Middle frontal gyrus (tissue), 1 donor: ENCODE data around the gene POTEM.
"Not testable (repeated sequence)": the region's sequence is repeated elsewhere in the genome, so short reads cannot be mapped to it uniquely, and the experiment has no call there.

Experiments used
- DNase-seq: peaks from one replicate; pipeline ENCODE4 v3.0.0-alpha.2; 2015; ENCODE audit warnings: low spot score; ENCODE audit errors: extremely low spot score

Gene POTEM

GRCh38 chr14:18967134-18967533 is at the start of gene POTEM:
POTEM (plus strand) TSS chr14:18967434; CDS start chr14:18967486, 52 bp downstream.
- DNase-seq = not testable (repeated sequence)

DNA sequence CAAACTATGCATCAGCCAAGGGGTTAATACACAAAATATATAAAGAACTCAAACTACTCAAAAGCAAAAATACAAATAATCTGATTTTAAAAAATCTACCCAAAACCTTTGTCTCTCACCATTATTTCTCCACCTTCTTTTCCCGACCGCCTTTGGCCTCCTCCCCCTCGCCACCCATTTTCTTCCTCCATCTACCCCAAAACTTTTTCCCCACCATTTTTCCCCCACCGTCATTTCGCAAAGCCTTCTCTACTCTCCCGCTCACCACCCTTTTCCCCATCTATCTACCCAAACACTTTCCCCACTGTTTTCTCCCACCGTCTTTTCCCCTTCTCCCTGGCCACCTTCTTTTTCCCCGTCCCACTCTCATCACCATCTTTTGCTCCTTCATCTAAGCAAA is 48.9 kb upstream of the POTEM start:
- DNase-seq = not testable (repeated sequence)

GRCh38 chr14:18920052-18920451 is 47.2 kb upstream of the POTEM start:
- not testable (repeated sequence) for DNase-seq

- DNase-seq = not testable (repeated sequence)
These were observed 46.1 kb upstream of the POTEM start for GRCh38 chr14:18921055-18921701.

DNA sequence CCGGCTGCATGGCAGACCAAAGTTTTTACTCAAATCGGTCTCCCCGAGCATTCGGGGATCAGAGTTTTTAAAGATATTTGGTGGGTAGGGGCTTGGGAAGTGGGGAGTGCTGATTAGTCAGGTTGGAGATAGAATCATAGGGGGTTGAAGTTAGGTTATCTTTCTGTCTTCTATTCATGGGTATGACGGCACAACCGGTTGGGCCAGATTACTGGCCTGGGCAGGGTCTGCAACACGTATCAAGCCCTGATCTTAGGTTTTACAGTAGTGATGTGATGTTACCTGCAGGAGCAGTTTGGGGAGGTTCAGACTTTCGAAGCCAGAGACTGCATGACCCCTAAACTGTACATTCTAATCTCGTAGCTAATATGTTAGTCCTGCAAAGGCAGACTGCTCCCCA is 30.4 kb upstream of the POTEM start:
- DNase-seq = not testable (repeated sequence)

GRCh38 chr14:18938733-18939132 is 28.5 kb upstream of the POTEM start:
- not testable (repeated sequence) for DNase-seq

- not testable (repeated sequence) for DNase-seq
These were observed 17.3 kb upstream of the POTEM start for GRCh38 chr14:18949939-18950338.

DNA sequence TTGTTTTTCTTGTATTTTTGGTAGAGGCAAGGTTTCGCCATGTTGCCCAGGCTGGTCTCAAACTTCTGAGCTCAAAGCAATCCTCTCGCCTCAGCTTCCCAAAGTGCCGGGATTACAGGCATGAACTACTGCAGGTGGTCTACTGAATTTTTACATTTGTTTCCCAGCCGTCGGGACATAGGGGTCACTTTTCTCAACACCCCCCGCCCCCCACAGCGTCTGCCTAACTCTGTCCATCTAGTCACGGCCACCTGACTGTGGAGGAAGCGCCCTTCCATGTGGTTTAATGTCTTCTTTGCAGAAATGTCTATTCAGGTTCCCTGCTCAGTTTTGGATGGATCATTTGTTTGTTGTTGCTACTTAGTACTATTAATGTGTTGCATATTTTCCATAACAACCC is 14.1 kb upstream of the POTEM start:
- DNase-seq = not testable (repeated sequence)

DNA sequence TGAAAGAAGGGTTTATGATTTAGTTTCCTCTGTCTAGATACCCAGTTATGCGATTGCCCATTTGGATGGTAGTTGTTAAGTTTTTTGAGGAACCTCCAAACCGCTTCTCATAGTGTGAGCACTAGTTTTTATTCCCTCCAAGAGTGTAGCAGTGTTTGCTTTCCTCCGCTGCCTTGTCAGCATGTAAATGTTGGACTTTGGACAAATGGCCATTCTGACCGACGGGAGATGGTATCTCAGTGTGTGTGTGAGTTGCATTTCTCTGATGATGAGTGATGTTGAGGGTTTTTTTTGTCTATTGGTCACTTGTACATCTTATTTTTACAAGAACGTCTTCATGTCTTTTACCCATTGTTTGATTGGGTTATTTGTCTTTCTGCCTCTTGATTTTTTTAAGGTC is 11.4 kb upstream of the POTEM start:
- not testable (repeated sequence) for DNase-seq

GRCh38 chr14:18961576-18961975 is 5.7 kb upstream of the POTEM start:
- DNase-seq = not testable (repeated sequence)

- not testable (repeated sequence) for DNase-seq
These were observed 5.1 kb upstream of the POTEM start for GRCh38 chr14:18962143-18962542.

DNA sequence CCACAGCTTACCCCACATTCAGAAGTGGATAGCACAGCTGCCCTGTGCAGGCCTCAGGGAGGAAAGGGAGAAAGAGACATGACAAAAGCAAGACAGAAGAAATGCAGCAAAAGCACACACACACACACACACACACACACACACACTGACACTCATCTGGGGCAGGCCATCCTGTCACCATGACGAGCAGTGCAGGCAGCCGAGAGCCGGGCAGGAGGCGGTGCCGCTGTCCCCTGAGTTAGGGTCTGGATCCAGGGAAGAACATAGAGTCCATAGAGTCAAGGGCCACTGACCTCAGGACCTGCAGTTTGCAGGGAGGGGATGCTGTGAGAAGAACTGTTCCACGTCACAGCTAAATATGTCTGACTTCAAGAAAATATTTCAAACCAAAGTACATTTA is 4.0 kb upstream of the POTEM start:
- not testable (repeated sequence) for DNase-seq

GRCh38 chr14:18964878-18965277 is 2.4 kb upstream of the POTEM start:
- not testable (repeated sequence) for DNase-seq

DNA sequence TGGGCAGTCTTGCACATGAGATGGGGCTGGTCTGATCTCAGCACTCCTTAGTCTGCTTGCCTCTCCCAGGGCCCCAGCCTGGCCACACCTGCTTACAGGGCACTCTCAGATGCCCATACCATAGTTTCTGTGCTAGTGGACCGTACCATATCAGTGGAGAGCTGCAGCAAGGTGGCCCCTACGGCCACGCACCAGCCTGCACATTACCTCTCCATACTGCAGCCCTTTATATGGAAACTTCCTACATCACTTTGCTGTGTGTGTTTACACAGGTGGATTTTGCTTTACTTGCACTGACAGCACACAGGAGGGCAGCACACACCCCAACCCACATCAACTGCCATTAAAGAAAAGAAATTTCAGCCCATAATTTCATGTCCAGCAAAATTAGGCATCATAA is 35.3 kb downstream of the POTEM start:
- DNase-seq = not testable (repeated sequence)

GRCh38 chr14:19006490-19006889 is 39.3 kb downstream of the POTEM start:
- not testable (repeated sequence) for DNase-seq

GRCh38 chr14:19007678-19008077 is 40.4 kb downstream of the POTEM start:
- DNase-seq = not testable (repeated sequence)

DNA sequence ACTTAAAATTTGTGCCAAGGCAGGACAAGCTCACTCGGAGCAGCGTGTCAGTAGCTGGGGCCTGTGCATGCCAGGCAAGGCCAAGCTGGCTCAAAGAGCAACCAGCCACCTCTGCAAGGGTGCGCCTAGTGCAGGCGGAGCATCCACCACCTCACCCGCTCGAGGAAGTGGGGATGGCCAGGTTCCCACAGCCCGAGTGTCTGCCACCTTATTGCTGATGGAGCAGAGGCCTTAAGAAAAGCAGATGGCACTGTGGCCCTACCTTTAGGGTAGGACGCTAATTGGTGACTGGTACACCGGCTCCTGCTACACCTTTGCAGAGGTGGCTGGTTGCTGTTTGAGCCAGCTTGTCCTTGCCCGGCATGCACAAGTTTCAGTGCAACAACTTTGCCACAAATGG is 43.8 kb downstream of the POTEM start:
- not testable (repeated sequence) for DNase-seq

GRCh38 chr14:19011703-19012102 is 44.5 kb downstream of the POTEM start:
- not testable (repeated sequence) for DNase-seq

DNA sequence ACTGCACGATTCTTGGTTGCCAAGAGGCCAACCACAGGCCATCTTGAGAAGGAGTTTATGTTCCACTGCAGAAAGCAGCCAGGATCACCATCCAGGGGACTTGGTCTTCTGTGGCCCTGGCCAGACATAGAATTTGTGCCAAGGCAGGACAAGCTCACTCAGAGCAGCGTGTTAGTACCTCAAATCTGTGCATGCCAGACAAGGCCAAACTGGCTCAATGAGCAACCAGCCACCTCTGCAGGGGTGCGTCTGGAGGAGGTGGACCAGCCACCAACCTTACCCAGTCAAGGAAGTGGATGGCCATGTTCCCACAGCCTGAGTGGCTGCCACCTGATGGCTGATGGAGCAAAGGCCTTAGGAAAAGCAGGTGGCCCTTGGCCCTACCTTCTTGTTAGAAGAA is 48.0 kb downstream of the POTEM start:
- DNase-seq = not testable (repeated sequence)

DNA sequence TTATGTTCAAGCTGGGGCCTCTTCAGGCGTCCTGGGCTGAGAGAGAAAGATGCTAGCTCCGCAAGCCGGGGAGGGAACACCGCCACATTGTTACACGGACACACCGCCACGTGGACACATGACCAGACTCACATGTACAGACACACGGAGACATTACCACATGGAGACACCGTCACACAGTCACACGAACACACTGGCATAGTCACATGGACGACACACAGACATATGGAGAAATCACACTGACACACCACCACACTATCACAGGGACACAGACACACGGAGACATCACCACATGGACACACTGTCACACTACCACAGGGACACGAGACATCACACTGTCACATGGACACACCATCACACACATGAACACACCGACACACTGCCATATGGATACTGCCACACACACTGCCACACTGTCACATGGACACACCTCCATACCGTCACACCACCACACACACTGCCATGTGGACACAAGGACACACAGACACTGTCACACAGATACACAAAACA is 57.9 kb downstream of the POTEM start:
- not testable (repeated sequence) for DNase-seq

DNA sequence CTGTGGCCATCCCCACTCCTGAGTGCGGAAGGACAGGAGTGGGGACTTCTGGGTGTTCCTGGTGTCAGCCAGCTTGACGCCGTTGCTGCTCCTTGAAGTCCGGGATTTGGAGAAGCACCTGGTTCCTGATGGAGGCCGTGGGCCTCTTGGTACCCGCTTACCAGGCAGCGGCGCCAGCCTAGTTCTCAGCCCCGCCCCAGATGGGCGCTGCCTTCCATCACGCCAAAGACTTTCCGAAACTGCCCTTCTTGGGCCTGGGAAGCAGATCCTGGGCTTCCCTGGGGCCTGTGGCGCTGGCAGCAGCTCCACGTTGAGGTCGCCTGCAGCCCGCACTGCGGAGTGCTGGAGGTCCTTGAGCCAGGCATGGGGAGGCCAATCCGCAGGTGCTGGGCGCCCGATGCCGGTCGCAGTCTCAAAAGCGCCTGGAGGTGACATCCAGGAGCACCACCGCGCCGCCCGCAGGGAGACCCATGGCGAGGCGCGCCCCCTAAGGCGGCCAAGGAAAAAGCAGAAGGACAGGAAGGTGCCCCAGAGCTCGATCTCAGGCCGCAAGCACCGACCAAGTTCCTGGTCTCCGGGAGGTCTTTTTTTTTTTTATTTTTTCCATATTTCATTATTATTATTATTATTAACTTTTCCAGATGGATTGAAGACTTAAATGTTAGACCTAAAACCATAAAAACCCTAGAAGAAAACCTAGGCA is 59.6 kb downstream of the POTEM start:
- DNase-seq = not testable (repeated sequence)

DNA sequence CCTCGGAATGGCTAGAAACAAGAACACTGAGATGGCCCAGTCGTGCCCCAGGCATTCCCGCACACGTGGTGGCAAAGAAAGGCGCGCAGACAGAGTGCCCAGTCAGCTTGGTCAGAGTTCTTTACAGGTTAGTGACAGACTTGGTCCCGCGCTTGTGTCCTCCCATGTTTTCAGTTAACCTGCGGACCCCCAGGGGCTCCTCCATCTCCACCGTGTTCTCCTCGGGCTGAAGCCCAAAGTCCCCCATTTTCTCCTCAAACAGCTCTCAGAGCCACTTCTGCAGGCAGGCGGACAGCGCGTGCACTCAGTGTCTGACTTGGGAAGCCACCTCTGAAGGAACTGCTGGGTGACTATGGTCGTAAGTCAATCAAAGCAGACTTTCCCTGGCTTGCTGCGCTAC is 60.7 kb downstream of the POTEM start:
- not testable (repeated sequence) for DNase-seq
